HCT116 (cell line): ENCODE data around the gene KRT86. TPM values are rescaled to one million over a fixed set of nuclear protein-coding genes. Genes with fewer than 3 reads are reported as not detected.

Source experiments
- ATAC-seq: fragments of 200-7000 bp; cut with Tn5 transposase; 2 replicates; pipeline ENCODE4 v1.9.1; 2020; ENCODE audit warnings: mild to moderate bottlenecking, moderate library complexity
- BruUV-seq: library from RNA; stranded (reverse); fragments of 400-500 nt; replicated peaks from 2 replicates; lab custom pipeline; 2021; lab: Mats Ljungman, UMichigan
- CTCF ChIA-PET: fragments of 300-600 bp; sonication (Branson Sonifier 250); formaldehyde crosslinking; loops from one replicate; lab custom pipeline; 2021; ENCODE audit warnings: antibody characterized with exemption; lab: Charles Lee
- POLR2A ChIA-PET: fragments of 300-600, 350-600 bp; sonication (Branson Sonifier 250); formaldehyde crosslinking; loops from one replicate; lab custom pipeline; 2021; ENCODE audit warnings: antibody characterized with exemption; lab: Charles Lee
- RAD21 ChIA-PET, 2 experiments: fragments of 300-600 bp; sonication (Branson Sonifier 250); formaldehyde crosslinking; loops; one replicate each; lab custom pipeline; 2023; ENCODE audit warnings: low total read pairs in 2 of 2; ENCODE audit not compliant: uncharacterized antibody in 2 of 2, unreplicated experiment in 2 of 2, low non-redundant PET in 1 of 2; lab: Charles Lee
- DNase-seq: peaks from one replicate; pipeline ENCODE4 v3.0.0-alpha.2; 2010; ENCODE audit warnings: low read depth, low spot score
- H2AFZ ChIP-seq: fragments of 200-600 bp; shearing (Covaris generic), sonication (generic); 2 replicates; pipeline ENCODE4 v1.6.1; 2017; ENCODE audit warnings: low read depth, mixed run types, mixed read lengths, antibody characterized with exemption, low read length; ENCODE audit not compliant: poor library complexity, severe bottlenecking
- H3K27ac ChIP-seq: 2 replicates; pipeline ENCODE4 v1.5.1; 2012; ENCODE audit warnings: low read depth, low read length
- H3K27me3 ChIP-seq: fragments of 200-600 bp; sonication (generic); 2 replicates; pipeline ENCODE4 v1.6.1; 2016; ENCODE audit warnings: mixed run types, low read length, mixed read lengths; ENCODE audit not compliant: insufficient read depth
- H3K36me3 ChIP-seq, 2 experiments: fragments of 200-500 bp in 1 of 2; fragments of 200-600 bp in 1 of 2; sonication (Bioruptor generic) in 1 of 2; sonication (generic) in 1 of 2; 2 replicates each; pipeline versions ENCODE4 v1.5.1 to v1.6.1; 2014 to 2016; ENCODE audit warnings: low read length in 2 of 2, inconsistent platforms in 1 of 2, mixed read lengths in 1 of 2, mixed run types in 1 of 2; ENCODE audit not compliant: insufficient read depth in 2 of 2, control insufficient read depth in 1 of 2
- H3K4me1 ChIP-seq, 2 experiments: fragments of 200-600 bp in 1 of 2; sonication (generic) in 1 of 2; 2 replicates each; pipeline versions ENCODE4 v1.5.1 to v1.6.1; 2012 to 2017; ENCODE audit warnings: low read length in 2 of 2, inconsistent platforms in 1 of 2, mild to moderate bottlenecking in 1 of 2, mixed read lengths in 1 of 2, mixed run types in 1 of 2, moderate library complexity in 1 of 2; ENCODE audit not compliant: insufficient read depth in 2 of 2, control insufficient read depth in 1 of 2
- H3K4me2 ChIP-seq: fragments of 200-600 bp; sonication (generic); 2 replicates; pipeline ENCODE4 v1.6.1; 2017; ENCODE audit warnings: mixed run types, low read length, mixed read lengths
- H3K4me3 ChIP-seq, 2 experiments: fragments of 200-600 bp in 1 of 2; sonication (generic) in 1 of 2; replicated peaks in 1 of 2; 2 replicates each; pipeline ENCODE4 v1.5.1; 2011 to 2016; ENCODE audit warnings: low read length in 2 of 2, control low read depth in 1 of 2, low read depth in 1 of 2, mild to moderate bottlenecking in 1 of 2, mixed read lengths in 1 of 2, mixed run types in 1 of 2
- H3K79me2 ChIP-seq: fragments of 200-600 bp; sonication (generic); 2 replicates; pipeline ENCODE4 v1.6.1; 2017; ENCODE audit warnings: mild to moderate bottlenecking, mixed run types, low read length, moderate library complexity, mixed read lengths; ENCODE audit not compliant: insufficient read depth
- H3K9ac ChIP-seq: fragments of 200-600 bp; sonication (generic); 2 replicates; pipeline ENCODE4 v1.6.1; 2016; ENCODE audit warnings: low read length, mixed read lengths
- H3K9me2 ChIP-seq: fragments of 200-600 bp; sonication (generic), shearing (Covaris generic); 2 replicates; pipeline ENCODE4 v1.6.1; 2017; ENCODE audit warnings: mixed run types, mild to moderate bottlenecking, moderate library complexity; ENCODE audit not compliant: insufficient read depth
- H3K9me3 ChIP-seq, 2 experiments: fragments of 200-500 bp in 1 of 2; fragments of 200-600 bp in 1 of 2; sonication (Bioruptor generic) in 1 of 2; sonication (generic) in 1 of 2; 2 replicates each; pipeline ENCODE4 v1.6.1; 2014 to 2017; ENCODE audit warnings: low read length in 2 of 2, mixed read lengths in 2 of 2, inconsistent platforms in 1 of 2, low read depth in 1 of 2, mild to moderate bottlenecking in 1 of 2, mixed run types in 1 of 2, moderate library complexity in 1 of 2; ENCODE audit not compliant: control insufficient read depth in 1 of 2, insufficient read depth in 1 of 2
- H4K20me1 ChIP-seq: fragments of 200-600 bp; sonication (generic), shearing (Covaris generic); 2 replicates; pipeline ENCODE4 v1.6.1; 2017; ENCODE audit warnings: mixed run types, mild to moderate bottlenecking, moderate library complexity; ENCODE audit not compliant: insufficient read depth
- CBX3 ChIP-seq: IDR thresholded peaks from 2 replicates; pipeline ENCODE4 v1.6.1; 2012; ENCODE audit warnings: low read depth
- SP1 ChIP-seq: IDR thresholded peaks from 2 replicates; pipeline ENCODE4 v1.6.1; 2012; ENCODE audit warnings: low read depth
- SRF ChIP-seq: IDR thresholded peaks from 2 replicates; pipeline ENCODE4 v1.6.1; 2012; ENCODE audit warnings: low read depth
- ZFX ChIP-seq: fragments of 450-650 bp; IDR thresholded peaks from 2 replicates; pipeline ENCODE4 v1.6.1; 2017
- ZNF274 ChIP-seq: fragments of 200-500 bp; sonication (Bioruptor generic); IDR thresholded peaks from 2 replicates; pipeline ENCODE4 v1.6.1; 2014; ENCODE audit warnings: mild to moderate bottlenecking, low read depth, low read length, inconsistent platforms
- intact Hi-C: fragments of 100-400 bp; cut with micrococcal nuclease; formaldehyde crosslinking; loops from 2 replicates; pipeline ENCODE4 v1.10.0; 2022
- total RNA-seq: library from RNA; stranded (reverse); gene quantifications from one replicate; pipeline ENCODE4 v1.2.1, GENCODE V29; 2021; ENCODE audit not compliant: unreplicated experiment
- TF ChIP-seq, protein P1 (sequence below): IDR thresholded peaks from 2 replicates; pipeline ENCODE4 v1.6.1; 2011; ENCODE audit warnings: mild to moderate bottlenecking, low read length, moderate library complexity; ENCODE audit not compliant: insufficient replicate concordance; ENCODE audit errors: extremely low read depth

KRT86 gene
- total RNA-seq, 1 experiment from 2014 or later: 1.5 TPM

DNA sequence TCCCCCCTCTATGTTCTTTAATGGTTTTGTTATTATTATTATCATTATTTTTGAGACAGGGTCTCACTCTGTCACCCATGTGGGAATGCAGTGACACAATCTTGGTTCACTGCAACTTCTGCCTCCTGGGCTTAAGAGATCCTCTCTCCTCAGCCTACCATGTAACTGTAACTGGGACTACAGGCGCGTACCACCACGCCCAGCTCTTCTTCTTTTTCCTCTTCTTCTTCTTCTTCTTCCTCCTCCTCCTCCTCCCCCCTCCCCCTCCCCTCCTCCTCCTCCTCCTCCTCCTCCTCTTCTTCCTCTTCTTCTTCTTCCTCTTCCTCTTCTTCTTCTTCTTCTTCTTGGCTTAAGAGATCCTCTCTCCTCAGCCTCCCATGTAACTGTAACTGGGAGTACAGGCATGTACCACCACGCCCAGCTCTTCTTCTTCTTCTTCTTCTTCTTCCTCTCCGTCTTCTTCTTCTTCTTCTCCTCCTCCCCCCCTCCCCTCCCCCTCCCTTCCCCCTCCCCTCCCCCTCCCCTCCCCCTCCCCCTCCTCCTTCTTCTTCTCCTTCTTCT, 46.8 kb upstream of the KRT86 start (continued):
- TF ChIP-seq, protein P1, sequence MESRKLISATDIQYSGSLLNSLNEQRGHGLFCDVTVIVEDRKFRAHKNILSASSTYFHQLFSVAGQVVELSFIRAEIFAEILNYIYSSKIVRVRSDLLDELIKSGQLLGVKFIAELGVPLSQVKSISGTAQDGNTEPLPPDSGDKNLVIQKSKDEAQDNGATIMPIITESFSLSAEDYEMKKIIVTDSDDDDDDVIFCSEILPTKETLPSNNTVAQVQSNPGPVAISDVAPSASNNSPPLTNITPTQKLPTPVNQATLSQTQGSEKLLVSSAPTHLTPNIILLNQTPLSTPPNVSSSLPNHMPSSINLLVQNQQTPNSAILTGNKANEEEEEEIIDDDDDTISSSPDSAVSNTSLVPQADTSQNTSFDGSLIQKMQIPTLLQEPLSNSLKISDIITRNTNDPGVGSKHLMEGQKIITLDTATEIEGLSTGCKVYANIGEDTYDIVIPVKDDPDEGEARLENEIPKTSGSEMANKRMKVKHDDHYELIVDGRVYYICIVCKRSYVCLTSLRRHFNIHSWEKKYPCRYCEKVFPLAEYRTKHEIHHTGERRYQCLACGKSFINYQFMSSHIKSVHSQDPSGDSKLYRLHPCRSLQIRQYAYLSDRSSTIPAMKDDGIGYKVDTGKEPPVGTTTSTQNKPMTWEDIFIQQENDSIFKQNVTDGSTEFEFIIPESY: no peak
- no peak for TF ChIP-seq ZNF274

DNA sequence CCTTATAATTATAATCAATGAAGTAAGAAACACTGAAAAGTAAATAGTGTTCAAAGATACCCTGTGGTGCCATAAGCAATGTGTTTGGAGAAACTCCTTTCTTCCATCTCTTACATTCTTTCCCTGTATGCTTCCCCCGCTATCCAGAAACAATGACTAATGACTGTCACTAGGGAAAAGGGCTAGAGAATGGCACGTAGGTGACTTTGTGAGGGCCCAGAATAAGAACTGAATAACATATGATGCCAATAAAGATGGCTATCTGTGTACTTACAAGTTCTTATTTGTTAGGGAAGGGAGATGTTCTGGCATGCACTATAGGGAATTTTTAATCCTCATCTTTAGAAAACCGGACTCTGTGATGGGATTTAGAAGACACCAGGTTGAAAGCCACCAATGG, 46.1 kb upstream of the KRT86 start:
- H3K4me1 ChIP-seq: peaks cover 29 to 86% of the 10 kb centered on the region in 2 experiments
- H4K20me1 ChIP-seq: no peaks in the 10 kb centered on the region
- no peaks in the 10 kb centered on the region for H3K9me2 ChIP-seq
- no peaks in the 10 kb centered on the region for H3K79me2 ChIP-seq
- ChIA-PET RAD21 (no interaction called here), POLR2A (no interaction called here), CTCF (no interaction called here)
- TF ChIP-seq SRF (no peak), CBX3 (0 out of 2 replicates have a peak, but pooled peaks have one; percentile 28), SP1 (no peak), ZFX (no peak)
- H3K4me2 ChIP-seq: peak overlapping the region; percentile 71
- H3K27ac ChIP-seq: no peak overlapping the region
- H2AFZ ChIP-seq: no peak overlapping the region
- no peak for DNase-seq
- intact Hi-C loops: no loop called here
- H3K27me3 ChIP-seq: no peaks in the 10 kb centered on the region
- H3K4me3 ChIP-seq: no peak overlapping the region
- no peak overlapping the region for H3K9ac ChIP-seq
- H3K9me3 ChIP-seq: no peaks in the 10 kb centered on the region
- H3K36me3 ChIP-seq: no peaks in the 10 kb centered on the region
- BruUV-seq: no TSS peak
- ATAC-seq: no peak
